Effector memory CD4-positive, alpha-beta T cell (primary cell): ENCODE results near the gene DCTN2.
"Not testable (repeated sequence)": the region's sequence is repeated elsewhere in the genome, so short reads cannot be mapped to it uniquely, and the experiment has no call there.

Experiments
- DNase-seq, 3 donors: peaks; one replicate each; pipeline ENCODE4 v3.0.0-alpha.2; 2020
- H3K27ac ChIP-seq: 2 replicates; pipeline ENCODE4 v1.7.0; 2013; ENCODE audit warnings: mild to moderate bottlenecking, low read length, moderate library complexity; ENCODE audit not compliant: insufficient read depth, poor library complexity, severe bottlenecking
- H3K27me3 ChIP-seq: replicated peaks from 2 replicates; pipeline ENCODE4 v1.7.0; 2013; ENCODE audit warnings: mild to moderate bottlenecking, low read length; ENCODE audit not compliant: insufficient read depth, control insufficient read depth, poor library complexity, severe bottlenecking
- H3K36me3 ChIP-seq: 2 replicates; pipeline ENCODE4 v1.7.0; 2013; ENCODE audit warnings: mild to moderate bottlenecking, low read length, moderate library complexity; ENCODE audit not compliant: control insufficient read depth, insufficient read depth
- H3K4me1 ChIP-seq: 2 replicates; pipeline ENCODE4 v1.7.0; 2013; ENCODE audit warnings: low read length, mild to moderate bottlenecking; ENCODE audit not compliant: control insufficient read depth, insufficient read depth, poor library complexity, severe bottlenecking
- H3K4me3 ChIP-seq: 2 replicates; pipeline ENCODE4 v1.7.0; 2013; ENCODE audit warnings: low read length, low read depth, mild to moderate bottlenecking; ENCODE audit not compliant: insufficient read depth, poor library complexity, severe bottlenecking
- H3K9me3 ChIP-seq: 2 replicates; pipeline ENCODE4 v1.7.0; 2013; ENCODE audit warnings: mild to moderate bottlenecking, low read length, moderate library complexity; ENCODE audit not compliant: control insufficient read depth
- total RNA-seq, 3 donors: gene quantifications; one replicate each; lab custom pipeline; 2026; lab: John Stamatoyannopoulos, UW

DCTN2 gene
- total RNA-seq: 41.2 to 61.8 (median 44.3) reads per million in 3 donors

DNA sequence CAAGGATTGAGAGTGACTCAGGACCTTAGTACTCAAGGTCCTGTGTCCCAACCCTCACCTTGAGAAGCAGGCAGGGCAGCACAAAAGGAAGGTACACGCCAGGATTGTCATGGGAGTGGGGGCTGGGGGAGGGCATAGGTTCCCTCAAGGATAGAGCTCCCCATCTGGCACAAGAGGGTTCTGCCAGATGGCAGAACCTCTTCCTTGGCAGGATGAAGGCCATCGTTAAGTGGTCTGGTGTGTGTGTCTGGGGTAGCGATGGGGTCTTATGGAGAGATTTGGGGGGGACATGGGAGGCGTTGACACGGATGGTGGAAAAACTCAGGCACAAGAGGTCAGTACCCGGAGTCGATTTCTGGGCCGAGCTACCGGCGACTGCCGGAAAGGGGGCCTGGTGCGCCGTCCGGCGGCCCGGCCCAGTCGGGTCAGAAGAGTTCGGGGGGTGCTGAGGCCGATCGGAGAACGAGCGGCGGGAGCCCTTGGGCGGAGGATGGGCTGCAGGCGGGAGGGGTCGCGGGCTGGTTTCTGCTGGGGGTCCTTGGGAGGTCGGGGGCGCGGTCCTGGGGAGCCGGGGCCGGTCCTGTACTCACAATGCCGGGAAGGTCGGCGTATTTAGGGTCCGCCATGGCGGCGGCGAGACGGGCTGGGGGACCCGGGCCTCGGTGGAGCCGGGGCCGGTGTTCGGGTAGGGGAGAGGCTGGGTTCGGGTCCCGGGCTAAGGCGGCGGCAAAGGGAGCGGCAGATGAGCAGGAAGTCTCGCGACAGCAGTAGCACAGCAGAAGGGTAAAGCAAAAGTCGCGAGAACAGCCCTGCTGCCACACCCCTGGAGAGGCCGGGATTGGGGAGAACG lies at the start of gene DCTN2:
TSS of gene DCTN2 (minus strand) at position 755 of the 850 bp plus-strand sequence. CDS start at position 626, 129 bp downstream.
- Histone ChIP-seq H3K36me3 (no peaks in the 10 kb centered on the region), H3K27ac (peak within 1 kb of the TSS; percentile 83), H3K27me3 (no peaks in the 10 kb centered on the region), H3K4me1 (peaks cover 22% of the 10 kb centered on the region), H3K9me3 (no peaks in the 10 kb centered on the region), H3K4me3 (peak within 1 kb of the TSS; percentile 76)
- DNase-seq: peak; percentile 84 to 91 (median 90)

DNA sequence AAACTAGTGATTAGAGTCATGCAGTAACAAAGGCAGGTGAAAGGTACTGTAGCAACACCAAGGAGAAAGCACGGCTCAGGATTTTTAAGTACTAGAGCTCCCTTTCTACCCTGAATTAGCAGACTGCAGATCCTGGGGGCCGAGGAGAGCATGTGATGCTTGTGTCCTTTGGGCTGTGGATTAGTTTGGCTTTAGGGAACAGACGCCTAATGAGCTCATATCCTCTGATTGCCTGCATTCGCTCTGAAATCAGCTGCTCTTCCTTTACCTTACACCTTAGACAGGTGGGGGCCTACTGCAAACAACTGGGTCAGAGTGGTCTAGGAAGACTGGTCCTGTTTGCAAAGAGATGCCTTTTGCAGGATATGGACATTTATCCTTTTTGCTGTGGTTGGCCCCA lies 46.2 kb upstream of the DCTN2 start:
- DNase-seq: no peak
- no peak overlapping the region for H3K27ac ChIP-seq
- H3K27me3 ChIP-seq: no peaks in the 10 kb centered on the region
- H3K9me3 ChIP-seq: no peaks in the 10 kb centered on the region
- H3K36me3 ChIP-seq: peaks cover 22% of the 10 kb centered on the region
- peaks cover 18% of the 10 kb centered on the region for H3K4me1 ChIP-seq
- no peak overlapping the region for H3K4me3 ChIP-seq

DNA sequence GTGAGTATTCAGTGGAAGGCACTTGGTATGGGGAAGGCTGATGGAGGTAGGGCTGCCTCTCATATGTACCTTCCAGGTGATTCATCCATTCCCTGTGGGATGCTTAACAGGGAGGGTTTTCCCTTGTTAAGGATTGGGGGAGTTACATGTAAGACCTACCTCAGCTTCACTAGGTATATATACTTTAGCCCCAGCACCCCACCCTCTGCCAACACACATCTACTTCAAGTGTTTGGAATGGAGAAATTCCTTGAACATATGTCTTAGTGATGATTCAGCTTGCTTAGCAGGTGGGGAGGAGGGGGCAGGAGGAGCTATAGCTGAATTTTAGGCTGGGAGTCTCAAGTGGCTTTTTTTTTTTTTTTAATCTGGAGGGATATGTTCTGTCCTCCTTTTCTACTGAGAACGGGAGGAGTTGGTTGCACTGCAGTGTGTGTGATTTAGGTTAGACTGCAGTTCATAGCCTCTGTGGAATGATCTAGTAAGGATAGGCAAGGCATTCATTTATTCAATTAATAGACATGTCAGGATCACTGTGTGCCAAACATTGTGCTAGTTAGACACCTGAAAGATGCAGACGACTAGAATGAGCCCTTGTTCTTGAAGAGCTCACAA lies 45.7 kb upstream of the DCTN2 start:
- no peak for DNase-seq
- no peaks in the 10 kb centered on the region for H3K27me3 ChIP-seq
- no peak overlapping the region for H3K4me3 ChIP-seq
- H3K27ac ChIP-seq: no peak overlapping the region
- H3K36me3 ChIP-seq: peaks cover 22% of the 10 kb centered on the region
- no peaks in the 10 kb centered on the region for H3K9me3 ChIP-seq
- peaks cover 18% of the 10 kb centered on the region for H3K4me1 ChIP-seq

DNA sequence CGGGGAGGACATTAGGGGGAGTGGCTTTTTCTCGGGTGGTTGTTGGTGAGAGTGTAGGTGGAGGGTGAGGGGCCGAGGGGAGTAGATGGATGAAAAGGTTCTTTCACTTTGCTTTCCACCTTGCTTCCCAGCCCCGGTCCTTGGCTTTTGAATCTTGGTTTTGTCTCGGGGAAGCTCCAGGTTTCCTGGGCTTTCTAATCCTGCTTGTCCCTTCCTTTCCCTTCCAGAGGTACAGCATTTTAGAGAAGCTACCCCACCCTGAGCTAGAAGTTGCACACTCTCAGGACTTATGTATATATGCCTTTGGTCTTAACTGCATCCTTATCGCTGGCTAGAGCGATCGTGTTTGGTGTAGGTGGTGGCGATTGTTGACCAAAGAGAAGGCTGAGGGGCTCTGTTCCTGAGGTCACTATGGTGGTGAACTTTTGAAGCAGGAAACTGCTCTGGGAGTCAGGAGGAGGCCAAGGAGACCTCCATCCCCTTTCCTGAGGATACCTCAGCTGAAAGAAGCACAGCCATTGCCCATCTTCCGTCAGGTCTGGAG lies 44.9 kb upstream of the DCTN2 start:
- no peak for DNase-seq
- Histone ChIP-seq H3K36me3 (peaks cover 17% of the 10 kb centered on the region), H3K4me1 (peaks cover 18% of the 10 kb centered on the region), H3K4me3 (peak overlapping the region; percentile 71), H3K27me3 (no peaks in the 10 kb centered on the region), H3K27ac (no peak overlapping the region), H3K9me3 (no peaks in the 10 kb centered on the region)

DNA sequence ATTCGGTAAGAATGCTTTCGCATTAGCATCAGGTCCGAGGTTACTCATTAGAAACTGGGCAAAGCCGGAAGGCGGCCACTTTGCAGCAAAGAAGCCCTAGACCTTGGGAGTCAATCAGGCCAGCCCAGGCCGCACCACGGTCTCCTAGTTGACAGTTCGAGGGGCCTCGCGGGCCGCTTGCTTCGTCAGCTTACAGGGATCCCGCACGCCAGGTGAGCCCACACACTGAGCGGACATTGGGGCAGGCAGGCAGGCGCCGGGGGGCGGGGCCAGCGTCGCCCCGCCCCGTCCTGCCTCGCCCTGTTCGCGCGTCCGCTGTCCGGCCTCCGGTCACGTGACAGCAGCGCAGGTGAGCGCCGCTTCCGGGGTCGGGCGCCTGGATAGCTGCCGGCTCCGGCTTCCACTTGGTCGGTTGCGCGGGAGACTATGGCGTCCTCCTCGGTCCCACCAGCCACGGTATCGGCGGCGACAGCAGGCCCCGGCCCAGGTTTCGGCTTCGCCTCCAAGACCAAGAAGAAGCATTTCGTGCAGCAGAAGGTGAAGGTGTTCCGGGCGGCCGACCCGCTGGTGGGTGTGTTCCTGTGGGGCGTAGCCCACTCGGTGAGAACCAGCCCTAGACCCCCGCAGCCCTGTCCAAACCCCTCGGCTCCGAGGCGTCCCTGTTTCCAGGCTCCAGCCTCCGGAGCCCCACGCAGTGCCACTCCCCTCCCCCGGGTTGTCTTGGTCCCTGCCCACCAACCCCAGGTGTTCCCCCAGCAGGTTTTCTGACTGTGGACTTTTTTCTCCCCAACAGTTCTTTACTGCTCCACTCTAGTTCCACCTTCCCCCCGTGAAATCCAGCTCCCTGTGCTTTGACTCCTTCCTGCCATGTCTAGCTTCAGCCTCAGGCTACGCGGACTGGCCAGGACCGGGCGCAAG lies 44.1 kb upstream of the DCTN2 start, which contains the start of gene PIP4K2C:
TSS of gene PIP4K2C (plus strand) at position 329 of the 918 bp plus-strand sequence. CDS start at position 427, 98 bp downstream.
- Histone ChIP-seq H3K36me3 (peaks cover 11% of the 10 kb centered on the region), H3K27ac (peak within 1 kb of the TSS; percentile 61), H3K27me3 (no peaks in the 10 kb centered on the region), H3K4me3 (peak within 1 kb of the TSS; percentile 71), H3K4me1 (peaks cover 18% of the 10 kb centered on the region), H3K9me3 (no peaks in the 10 kb centered on the region)
- DNase-seq: peak; percentile 68 to 82 (median 73)

DNA sequence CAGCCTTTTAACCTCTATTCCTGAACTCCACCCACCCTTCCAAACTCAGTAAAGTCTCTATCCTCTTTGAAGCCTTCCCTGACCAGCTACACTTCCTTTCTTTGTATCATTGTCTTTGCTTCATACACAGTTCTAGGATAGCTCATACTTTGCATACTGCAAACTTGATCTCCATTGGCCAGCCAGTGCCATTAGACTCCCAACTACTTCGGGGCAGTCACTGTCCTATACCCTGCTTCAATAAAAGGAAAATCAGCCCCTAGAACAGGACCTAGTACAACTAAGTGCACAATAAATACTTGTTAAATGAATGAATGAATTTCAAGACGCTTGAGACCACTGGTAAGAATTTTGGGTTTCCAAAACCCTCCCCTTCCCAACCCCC lies 43.5 kb upstream of the DCTN2 start:
- Histone ChIP-seq H3K9me3 (no peaks in the 10 kb centered on the region), H3K27ac (peak overlapping the region; percentile 61)

DNA sequence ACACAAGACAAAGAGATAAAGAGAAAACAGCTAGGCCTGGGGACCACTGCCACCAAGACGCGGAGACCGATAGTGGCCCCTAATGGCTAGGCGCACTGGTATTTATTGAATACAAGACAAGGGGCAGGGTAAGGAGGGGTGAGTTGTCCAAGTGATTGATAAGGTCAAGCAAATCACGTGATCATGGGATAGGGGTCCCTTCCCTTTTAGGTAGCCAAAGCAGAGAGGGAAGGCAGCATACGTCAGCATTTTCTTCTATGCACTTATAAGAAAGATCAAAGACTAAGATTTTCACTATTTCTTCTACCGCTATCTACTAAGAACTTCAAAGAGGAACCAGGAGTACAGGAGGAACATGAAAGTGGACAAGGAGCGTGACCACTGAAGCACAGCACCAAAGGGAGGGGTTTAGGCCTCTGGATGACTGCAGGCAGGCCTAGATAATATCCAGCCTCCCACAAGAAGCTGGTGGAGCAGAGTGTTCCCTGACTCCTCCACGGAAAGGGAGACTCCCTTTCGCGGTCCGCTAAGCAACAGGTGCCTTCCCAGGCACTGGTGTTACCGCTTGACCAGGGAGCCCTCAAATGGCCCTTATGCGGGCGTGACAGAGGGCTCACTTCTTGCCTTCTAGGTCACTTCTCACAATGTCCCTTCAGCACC lies 42.1 kb upstream of the DCTN2 start:
- H3K27me3 ChIP-seq, DNase-seq, H3K27ac ChIP-seq, H3K9me3 ChIP-seq, H3K4me3 ChIP-seq, H3K36me3 ChIP-seq: not testable (repeated sequence)
- peaks cover 18% of the 10 kb centered on the region for H3K4me1 ChIP-seq

More for the DNA sequence above, 43.5 kb upstream of the DCTN2 start:
- Histone ChIP-seq H3K36me3 (peaks cover 5% of the 10 kb centered on the region), H3K27me3 (no peaks in the 10 kb centered on the region), H3K4me3 (peak overlapping the region; percentile 71), H3K4me1 (peaks cover 18% of the 10 kb centered on the region)
- no peak for DNase-seq

DNA sequence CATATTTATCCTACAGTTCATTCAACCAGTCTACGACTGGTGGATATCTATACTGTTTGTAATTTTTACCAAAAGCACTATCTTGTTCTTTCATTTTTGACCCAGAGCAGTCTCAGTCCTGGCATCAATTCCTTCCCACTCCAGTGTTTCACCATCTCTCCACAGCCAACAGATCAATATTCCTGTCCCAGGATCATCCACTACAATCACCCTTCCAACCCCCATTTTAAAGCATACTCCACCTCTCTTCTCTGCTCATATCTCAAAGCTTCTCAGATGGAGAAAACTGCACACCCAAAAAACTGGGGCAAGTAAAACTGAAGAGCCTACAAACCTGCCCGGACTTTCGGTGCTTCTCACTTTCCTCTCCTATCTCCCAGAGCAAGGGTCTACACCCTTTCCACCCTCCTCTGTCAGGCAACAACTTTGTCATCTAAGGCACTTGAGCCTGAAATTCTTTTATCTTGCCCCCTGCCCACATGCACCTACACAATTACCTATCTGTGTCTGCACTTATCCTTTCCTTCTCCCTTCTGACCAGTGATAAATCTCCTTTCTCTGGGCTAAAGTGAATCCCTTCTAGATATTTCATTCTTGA lies 39.9 kb upstream of the DCTN2 start:
- no peaks in the 10 kb centered on the region for H3K27me3 ChIP-seq
- peaks cover 14% of the 10 kb centered on the region for H3K4me1 ChIP-seq
- no peaks in the 10 kb centered on the region for H3K9me3 ChIP-seq
- no peak for DNase-seq
- H3K4me3 ChIP-seq: no peak overlapping the region
- H3K27ac ChIP-seq: no peak overlapping the region
- no peaks in the 10 kb centered on the region for H3K36me3 ChIP-seq

DNA sequence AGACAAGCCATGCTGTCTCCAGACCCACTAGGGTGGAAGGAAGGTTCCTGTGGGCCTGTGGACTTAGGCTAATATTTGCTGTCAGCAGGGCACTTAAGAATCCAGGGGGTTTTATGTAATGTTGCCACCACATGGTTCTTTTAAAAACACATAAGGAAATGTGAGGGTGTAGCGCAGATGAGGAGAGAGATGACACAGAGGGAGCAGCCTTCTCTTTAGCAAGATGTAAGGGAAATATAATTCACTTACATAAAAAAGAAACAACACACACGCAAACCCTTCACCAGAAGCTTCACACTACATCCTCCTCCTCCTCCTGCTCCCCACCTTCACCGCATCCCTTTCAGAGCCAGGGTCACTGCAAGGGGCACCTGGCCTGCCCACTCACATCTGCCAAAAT lies 39.1 kb upstream of the DCTN2 start:
- Histone ChIP-seq H3K4me1 (peaks cover 8% of the 10 kb centered on the region), H3K9me3 (no peaks in the 10 kb centered on the region), H3K27me3 (no peaks in the 10 kb centered on the region), H3K27ac (no peak overlapping the region), H3K4me3 (no peak overlapping the region), H3K36me3 (no peaks in the 10 kb centered on the region)
- DNase-seq: no peak
